ENCODE measurements around the gene CLCN2. TPM values are rescaled to one million over a fixed set of nuclear protein-coding genes. Genes with fewer than 3 reads are reported as not detected.

Gene CLCN2
- total RNA-seq, 1 donor from 2014 or later: 17.8 TPM

DNA sequence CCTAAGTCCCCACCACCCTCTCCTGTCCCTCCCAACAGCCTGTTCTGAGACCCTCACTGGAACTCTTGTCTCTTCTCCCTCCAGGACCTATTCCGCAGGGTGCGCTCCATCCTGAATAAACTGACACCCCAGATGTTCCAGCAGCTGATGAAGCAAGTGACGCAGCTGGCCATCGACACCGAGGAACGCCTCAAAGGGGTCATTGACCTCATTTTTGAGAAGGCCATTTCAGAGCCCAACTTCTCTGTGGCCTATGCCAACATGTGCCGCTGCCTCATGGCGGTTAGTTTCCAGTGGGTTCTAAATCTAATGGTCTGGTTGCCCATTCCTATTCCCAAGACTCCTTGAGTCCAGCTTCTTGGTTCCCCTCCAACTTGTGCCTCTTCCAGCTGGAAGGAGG is 37.7 kb downstream of the CLCN2 start:
- no peak for DNase-seq
- Mint-ChIP-seq H3K27me3 (ENCODE audit: unreplicated experiment) (peaks cover 9% of the 10 kb centered on the region), H3K9me3 (ENCODE audit: unreplicated experiment) (peaks cover 8% of the 10 kb centered on the region), H3K4me3 (ENCODE audit: unreplicated experiment) (no peak overlapping the region), H3K4me1 (ENCODE audit: low read depth, unreplicated experiment) (no peaks in the 10 kb centered on the region), H3K36me3 (ENCODE audit: unreplicated experiment) (no peaks in the 10 kb centered on the region), H3K27ac (ENCODE audit: unreplicated experiment) (peak overlapping the region; percentile 53)
- TF ChIP-seq, protein P1, sequence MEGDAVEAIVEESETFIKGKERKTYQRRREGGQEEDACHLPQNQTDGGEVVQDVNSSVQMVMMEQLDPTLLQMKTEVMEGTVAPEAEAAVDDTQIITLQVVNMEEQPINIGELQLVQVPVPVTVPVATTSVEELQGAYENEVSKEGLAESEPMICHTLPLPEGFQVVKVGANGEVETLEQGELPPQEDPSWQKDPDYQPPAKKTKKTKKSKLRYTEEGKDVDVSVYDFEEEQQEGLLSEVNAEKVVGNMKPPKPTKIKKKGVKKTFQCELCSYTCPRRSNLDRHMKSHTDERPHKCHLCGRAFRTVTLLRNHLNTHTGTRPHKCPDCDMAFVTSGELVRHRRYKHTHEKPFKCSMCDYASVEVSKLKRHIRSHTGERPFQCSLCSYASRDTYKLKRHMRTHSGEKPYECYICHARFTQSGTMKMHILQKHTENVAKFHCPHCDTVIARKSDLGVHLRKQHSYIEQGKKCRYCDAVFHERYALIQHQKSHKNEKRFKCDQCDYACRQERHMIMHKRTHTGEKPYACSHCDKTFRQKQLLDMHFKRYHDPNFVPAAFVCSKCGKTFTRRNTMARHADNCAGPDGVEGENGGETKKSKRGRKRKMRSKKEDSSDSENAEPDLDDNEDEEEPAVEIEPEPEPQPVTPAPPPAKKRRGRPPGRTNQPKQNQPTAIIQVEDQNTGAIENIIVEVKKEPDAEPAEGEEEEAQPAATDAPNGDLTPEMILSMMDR (IDR thresholded peaks at IDR 0.05; ENCODE audit: partially characterized antibody, unreplicated experiment): no peak

DNA sequence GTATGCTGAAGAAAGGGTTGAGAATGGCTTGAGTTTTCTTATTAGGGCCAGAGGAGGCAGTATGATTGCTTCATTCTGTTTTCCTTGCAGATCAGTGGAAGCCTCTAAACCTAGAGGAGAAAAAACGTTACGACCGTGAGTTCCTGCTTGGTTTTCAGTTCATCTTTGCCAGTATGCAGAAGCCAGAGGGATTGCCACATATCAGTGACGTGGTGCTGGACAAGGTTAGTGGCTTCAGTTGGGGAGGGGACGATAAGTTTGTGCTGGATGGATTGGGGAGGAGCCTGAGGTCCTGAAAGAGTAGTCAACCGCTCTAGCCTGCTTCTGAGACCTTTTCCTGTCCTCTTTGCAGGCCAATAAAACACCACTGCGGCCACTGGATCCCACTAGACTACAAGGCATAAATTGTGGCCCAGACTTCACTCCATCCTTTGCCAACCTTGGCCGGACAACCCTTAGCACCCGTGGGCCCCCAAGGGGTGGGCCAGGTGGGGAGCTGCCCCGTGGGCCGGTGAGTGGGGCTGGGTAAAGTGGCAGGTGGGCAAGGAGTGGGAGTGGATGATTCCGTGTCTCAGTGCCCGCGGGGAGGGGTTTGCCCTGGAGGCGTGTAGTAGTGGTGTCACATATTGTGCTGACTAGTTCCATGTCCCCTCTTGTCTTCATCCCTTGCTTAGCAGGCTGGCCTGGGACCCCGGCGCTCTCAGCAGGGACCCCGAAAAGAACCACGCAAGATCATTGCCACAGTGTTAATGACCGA is 38.5 kb downstream of the CLCN2 start:
- Mint-ChIP-seq H3K36me3 (ENCODE audit: unreplicated experiment) (no peaks in the 10 kb centered on the region), H3K27ac (ENCODE audit: unreplicated experiment) (no peak overlapping the region)

DNA sequence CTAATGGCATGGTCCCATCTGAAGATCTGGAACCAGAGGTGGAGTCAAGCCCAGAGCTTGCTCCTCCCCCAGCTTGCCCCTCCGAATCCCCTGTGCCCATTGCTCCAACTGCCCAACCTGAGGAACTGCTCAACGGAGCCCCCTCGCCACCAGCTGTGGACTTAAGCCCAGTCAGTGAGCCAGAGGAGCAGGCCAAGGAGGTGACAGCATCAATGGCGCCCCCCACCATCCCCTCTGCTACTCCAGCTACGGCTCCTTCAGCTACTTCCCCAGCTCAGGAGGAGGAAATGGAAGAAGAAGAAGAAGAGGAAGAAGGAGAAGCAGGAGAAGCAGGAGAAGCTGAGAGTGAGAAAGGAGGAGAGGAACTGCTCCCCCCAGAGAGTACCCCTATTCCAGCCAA is 39.7 kb downstream of the CLCN2 start:
- DNase-seq: no peak
- peaks cover 7% of the 10 kb centered on the region for H3K27me3 Mint-ChIP-seq (ENCODE audit: unreplicated experiment)
- peaks cover 6% of the 10 kb centered on the region for H3K9me3 Mint-ChIP-seq (ENCODE audit: unreplicated experiment)
- peaks cover 7% of the 10 kb centered on the region for H3K4me1 Mint-ChIP-seq (ENCODE audit: low read depth, unreplicated experiment)
- H3K4me3 Mint-ChIP-seq (ENCODE audit: unreplicated experiment): no peak overlapping the region
- no peaks in the 10 kb centered on the region for H3K36me3 Mint-ChIP-seq (ENCODE audit: unreplicated experiment)
- no peak overlapping the region for H3K27ac Mint-ChIP-seq (ENCODE audit: unreplicated experiment)
- TF ChIP-seq, protein P1 (IDR thresholded peaks at IDR 0.05; ENCODE audit: partially characterized antibody, unreplicated experiment): no peak

More for the DNA sequence above, 38.5 kb downstream of the CLCN2 start:
- Mint-ChIP-seq H3K27me3 (ENCODE audit: unreplicated experiment) (peaks cover 7% of the 10 kb centered on the region), H3K9me3 (ENCODE audit: unreplicated experiment) (peaks cover 6% of the 10 kb centered on the region), H3K4me1 (ENCODE audit: low read depth, unreplicated experiment) (no peaks in the 10 kb centered on the region), H3K4me3 (ENCODE audit: unreplicated experiment) (peak overlapping the region; percentile 30)
- no peak for DNase-seq
- TF ChIP-seq, protein P1 (IDR thresholded peaks at IDR 0.05; ENCODE audit: partially characterized antibody, unreplicated experiment): no peak

DNA sequence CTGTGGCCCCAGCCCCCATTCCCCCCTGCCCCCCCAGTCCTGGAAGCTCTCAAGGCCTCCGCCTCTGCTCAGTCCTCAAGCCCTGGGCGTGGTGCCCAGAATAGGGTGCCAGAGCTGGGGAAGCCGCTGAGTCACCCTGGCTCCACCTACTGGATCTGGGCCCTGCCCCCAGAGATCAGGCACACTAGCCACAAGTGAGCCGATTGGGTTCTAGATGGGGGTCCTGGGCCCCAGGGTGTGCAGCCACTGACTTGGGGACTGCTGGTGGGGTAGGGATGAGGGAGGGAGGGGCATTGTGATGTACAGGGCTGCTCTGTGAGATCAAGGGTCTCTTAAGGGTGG is 41.3 kb downstream of the CLCN2 start:
- Mint-ChIP-seq H3K36me3 (ENCODE audit: unreplicated experiment) (no peaks in the 10 kb centered on the region), H3K27ac (ENCODE audit: unreplicated experiment) (no peak overlapping the region), H3K4me1 (ENCODE audit: low read depth, unreplicated experiment) (peaks cover 10% of the 10 kb centered on the region), H3K27me3 (ENCODE audit: unreplicated experiment) (peaks cover 7% of the 10 kb centered on the region), H3K4me3 (ENCODE audit: unreplicated experiment) (no peak overlapping the region), H3K9me3 (ENCODE audit: unreplicated experiment) (peaks cover 6% of the 10 kb centered on the region)
- TF ChIP-seq, protein P1 (IDR thresholded peaks at IDR 0.05; ENCODE audit: partially characterized antibody, unreplicated experiment): no peak
- no peak for DNase-seq

DNA sequence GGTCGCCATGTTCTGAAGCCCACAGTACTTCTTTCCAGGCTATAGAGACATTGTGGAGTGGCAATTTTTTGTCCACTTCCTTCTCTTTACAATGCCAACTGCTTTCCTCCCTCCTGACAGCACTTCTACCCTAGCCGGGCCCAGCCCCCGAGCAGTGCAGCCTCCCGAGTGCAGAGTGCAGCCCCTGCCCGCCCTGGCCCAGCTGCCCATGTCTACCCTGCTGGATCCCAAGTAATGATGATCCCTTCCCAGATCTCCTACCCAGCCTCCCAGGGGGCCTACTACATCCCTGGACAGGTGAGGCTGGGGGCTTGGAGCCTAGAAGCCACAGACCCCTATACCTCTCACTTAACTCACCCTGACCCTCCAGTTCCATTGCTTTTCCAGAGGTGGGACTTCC is 44.2 kb downstream of the CLCN2 start:
- H3K27ac Mint-ChIP-seq (ENCODE audit: unreplicated experiment): peak overlapping the region; percentile 49
- TF ChIP-seq, protein P1 (IDR thresholded peaks at IDR 0.05; ENCODE audit: partially characterized antibody, unreplicated experiment): no peak
- no peak for DNase-seq
- H3K4me3 Mint-ChIP-seq (ENCODE audit: unreplicated experiment): peak overlapping the region; percentile 88
- peaks cover 2% of the 10 kb centered on the region for H3K9me3 Mint-ChIP-seq (ENCODE audit: unreplicated experiment)
- peaks cover 10% of the 10 kb centered on the region for H3K4me1 Mint-ChIP-seq (ENCODE audit: low read depth, unreplicated experiment)
- H3K36me3 Mint-ChIP-seq (ENCODE audit: unreplicated experiment): no peaks in the 10 kb centered on the region
- H3K27me3 Mint-ChIP-seq (ENCODE audit: unreplicated experiment): peaks cover 3% of the 10 kb centered on the region

All from glutamatergic neuron (in vitro differentiated cells).